ENCODE results near the gene NELFB. TPM values are rescaled to one million over a fixed set of nuclear protein-coding genes. Genes with fewer than 3 reads are reported as not detected.

NELFB gene
- total and polyA plus RNA-seq, 3 experiments from 2014 or later = 34.8 to 72.0 (median 67.5) TPM

DNA sequence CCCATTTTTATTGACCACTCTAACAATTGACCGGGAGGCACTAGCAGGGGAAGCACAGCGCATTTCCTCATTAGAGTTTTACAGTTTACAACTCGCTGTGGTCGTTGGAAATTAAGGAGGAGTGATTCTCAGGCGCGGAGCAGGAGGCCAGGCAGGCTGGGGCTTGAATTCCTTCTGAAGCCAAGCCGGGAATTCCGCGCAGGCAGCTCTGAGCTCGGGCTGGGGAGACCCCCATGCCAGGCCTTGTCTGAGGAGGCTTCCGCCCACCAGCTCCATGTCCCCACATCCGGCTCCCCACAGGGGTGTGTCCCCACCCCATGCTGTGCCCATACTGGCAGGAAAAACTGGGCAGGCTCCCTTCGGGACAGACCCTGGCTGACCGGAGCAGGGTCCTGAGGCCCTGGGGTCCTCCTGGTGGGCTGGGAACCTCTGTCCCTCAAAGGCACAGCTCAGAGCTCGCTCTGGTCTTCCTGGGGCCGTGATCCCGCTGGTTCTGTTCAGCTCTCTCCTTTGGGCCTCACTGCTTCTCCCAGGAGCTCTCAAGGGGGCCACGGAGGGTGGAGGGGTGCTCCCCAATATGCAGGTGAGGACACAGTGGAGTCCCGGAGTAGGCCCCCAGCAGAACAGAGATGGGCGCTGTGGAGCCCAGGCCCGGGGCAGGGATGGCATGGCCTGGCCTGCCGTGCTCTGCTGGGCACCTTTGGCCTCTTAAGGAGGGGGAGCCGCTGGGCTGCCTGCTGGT, 48.2 kb downstream of the NELFB start:
- Mint-ChIP-seq H3K4me3 (peak overlapping the region in 4 of 7 donors; percentile 28 to 81 (median 36)), H3K4me1 (peaks cover 5 to 18% (median 5%) of the 10 kb centered on the region in 3 donors), H3K27me3 (peaks cover 4 to 14% of the 10 kb centered on the region in 2 donors), H3K36me3 (no peaks in the 10 kb centered on the region), H3K27ac (no peak overlapping the region), H3K9me3 (no peaks in the 10 kb centered on the region)
- Histone ChIP-seq H3K4me1 (ENCODE audit: insufficient read depth, low read length) (peaks cover 26% of the 10 kb centered on the region), H3K9me3 (ENCODE audit: low read length) (no peaks in the 10 kb centered on the region), H3K27me3 (ENCODE audit: insufficient read depth, low read length, poor library complexity, severe bottlenecking) (peaks cover 18% of the 10 kb centered on the region), H3K4me3 (ENCODE audit: low read length) (no peak overlapping the region), H3K36me3 (ENCODE audit: insufficient read depth, low read length) (no peaks in the 10 kb centered on the region), H3K27ac (ENCODE audit: low read depth, low read length) (peak overlapping the region; percentile 38)
- POLR2A ChIA-PET = no interaction called here
- no peak for DNase-seq
- CTCF ChIA-PET = interaction anchor here (1.6 kb wide), 1 partner anchor 17 kb away, joined by 3 read pairs; no protein-coding TSS in a partner anchor

DNA sequence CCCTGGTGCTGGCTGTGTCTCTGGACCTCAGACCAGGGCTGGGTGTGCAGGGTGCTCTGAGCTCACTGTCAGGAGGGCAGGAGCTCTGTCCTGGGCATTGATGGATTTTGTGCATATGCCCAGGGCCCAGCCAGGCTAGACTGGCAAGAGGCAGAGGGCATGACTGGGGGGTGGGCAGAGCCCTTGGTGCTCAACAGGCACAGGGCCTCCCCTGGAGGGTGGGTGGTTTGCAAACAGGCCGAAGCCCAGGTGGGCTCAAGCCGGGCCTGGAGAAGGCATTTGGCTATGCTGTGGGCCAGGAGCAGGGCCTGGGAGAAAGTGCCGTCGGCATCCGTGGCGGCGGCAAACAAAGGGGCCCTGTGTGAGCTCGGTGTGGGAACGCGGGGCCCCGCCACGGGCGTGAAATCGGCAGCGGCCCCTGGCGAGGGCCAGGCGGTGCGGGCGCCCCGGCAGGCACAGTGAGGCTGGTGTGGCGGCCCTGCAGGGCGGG, 48.8 kb downstream of the NELFB start:
- no peaks in the 10 kb centered on the region for H3K9me3 ChIP-seq (ENCODE audit: low read length)
- POLR2A ChIA-PET = no interaction called here
- H3K4me1 ChIP-seq (ENCODE audit: insufficient read depth, low read length) = peaks cover 26% of the 10 kb centered on the region
- H3K27me3 ChIP-seq (ENCODE audit: insufficient read depth, low read length, poor library complexity, severe bottlenecking) = peaks cover 13% of the 10 kb centered on the region
- peak in 1 of 5 donors; percentile 42 for DNase-seq
- no peak overlapping the region for H3K4me3 ChIP-seq (ENCODE audit: low read length)
- no peak overlapping the region for H3K27ac Mint-ChIP-seq
- H3K4me1 Mint-ChIP-seq = peaks cover 5 to 18% (median 5%) of the 10 kb centered on the region in 3 donors
- H3K4me3 Mint-ChIP-seq = peak overlapping the region in 3 of 7 donors; percentile 23 to 40 (median 32)
- no peak overlapping the region for H3K27ac ChIP-seq (ENCODE audit: low read depth, low read length)
- CTCF ChIA-PET = no interaction called here
- H3K9me3 Mint-ChIP-seq = no peaks in the 10 kb centered on the region
- H3K27me3 Mint-ChIP-seq = peaks cover 4 to 8% of the 10 kb centered on the region in 2 donors
- no peaks in the 10 kb centered on the region for H3K36me3 ChIP-seq (ENCODE audit: insufficient read depth, low read length)
- H3K36me3 Mint-ChIP-seq = no peaks in the 10 kb centered on the region

DNA sequence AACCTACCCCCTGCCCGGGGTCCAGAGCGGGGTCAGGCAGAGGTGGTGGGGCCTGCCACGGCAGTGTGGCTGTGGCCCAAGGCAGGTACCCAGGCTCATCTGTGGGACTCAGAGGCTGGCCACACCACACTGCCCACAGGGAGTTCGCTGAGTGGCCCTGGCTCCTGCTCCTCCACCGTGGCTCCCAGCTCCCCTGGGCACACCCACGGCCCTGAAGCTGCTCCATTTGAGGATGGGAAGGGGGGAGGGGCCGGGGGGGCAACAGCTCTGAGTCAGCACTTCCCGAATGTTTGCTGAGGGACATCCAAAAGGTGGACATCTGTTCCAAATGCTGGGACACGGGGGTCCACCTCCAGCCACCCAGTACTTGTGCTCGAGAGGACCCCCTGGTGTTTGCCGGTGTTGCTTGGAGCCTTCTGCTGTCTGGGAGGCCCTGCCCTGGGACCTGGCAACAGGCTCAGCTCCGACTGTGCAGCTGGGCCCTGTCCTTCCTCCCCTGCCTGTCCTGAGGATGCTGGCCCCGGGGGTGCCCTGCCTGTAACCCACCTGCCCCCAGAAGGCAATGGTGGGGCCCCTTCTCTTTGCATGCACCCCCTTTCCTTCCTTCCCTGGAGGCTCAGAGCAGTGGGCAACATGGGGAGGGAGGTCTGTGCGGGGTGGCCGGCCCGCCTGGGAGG, 49.4 kb downstream of the NELFB start:
- Histone ChIP-seq H3K36me3 (ENCODE audit: insufficient read depth, low read length) (no peaks in the 10 kb centered on the region), H3K9me3 (ENCODE audit: low read length) (no peaks in the 10 kb centered on the region), H3K27ac (ENCODE audit: low read depth, low read length) (no peak overlapping the region), H3K4me1 (ENCODE audit: insufficient read depth, low read length) (peaks cover 26% of the 10 kb centered on the region), H3K27me3 (ENCODE audit: insufficient read depth, low read length, poor library complexity, severe bottlenecking) (peaks cover 8% of the 10 kb centered on the region), H3K4me3 (ENCODE audit: low read length) (no peak overlapping the region)
- Mint-ChIP-seq H3K9me3 (no peaks in the 10 kb centered on the region), H3K4me3 (no peak overlapping the region), H3K27ac (no peak overlapping the region), H3K27me3 (peaks cover 4% of the 10 kb centered on the region in 2 donors), H3K36me3 (no peaks in the 10 kb centered on the region), H3K4me1 (peaks cover 5 to 18% (median 5%) of the 10 kb centered on the region in 3 donors)
- ChIA-PET POLR2A (no interaction called here), CTCF (no interaction called here)
- DNase-seq = peak in 1 of 5 donors; percentile 41

DNA sequence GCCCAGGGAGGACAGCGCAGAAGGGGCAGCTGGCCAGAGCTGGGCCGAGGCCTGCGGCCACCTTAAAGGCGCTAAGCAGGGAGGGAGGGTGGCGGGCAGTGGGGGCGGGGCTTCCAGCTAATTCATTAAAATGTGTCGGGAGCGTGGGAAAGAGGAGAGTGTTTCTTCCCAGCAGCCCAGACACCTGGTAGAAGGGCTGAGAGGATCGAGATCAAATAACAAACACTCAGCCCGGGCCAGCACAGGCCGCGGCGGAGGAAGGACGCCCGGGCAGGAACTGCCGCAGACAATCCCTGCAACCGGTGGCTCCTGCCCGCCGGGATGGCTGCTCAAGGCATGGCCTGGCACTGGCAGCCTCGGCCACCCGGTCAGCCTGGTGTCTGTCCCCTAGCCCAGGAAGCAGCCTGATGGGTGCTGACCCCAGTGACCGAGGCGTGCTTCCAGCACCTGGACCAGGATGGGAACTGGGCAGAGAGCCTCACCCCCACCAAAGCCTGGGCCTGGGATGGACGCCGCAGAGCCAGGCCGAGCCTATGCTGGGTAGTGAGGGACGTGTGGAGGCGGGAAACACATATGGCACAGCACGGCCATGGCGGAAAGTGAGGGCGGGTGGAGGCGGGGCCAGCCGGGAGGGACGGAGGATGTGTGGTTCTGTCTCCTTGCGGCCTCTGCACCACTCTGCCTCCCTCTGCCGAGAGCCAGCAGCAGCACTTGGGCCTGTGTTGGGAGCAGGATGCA, 50.1 kb downstream of the NELFB start:
- peak in 2 of 5 donors; percentile 24 to 60 for DNase-seq
- CTCF ChIA-PET = no interaction called here
- Mint-ChIP-seq H3K9me3 (no peaks in the 10 kb centered on the region), H3K27me3 (peaks cover 0 to 4% of the 10 kb centered on the region in 2 donors), H3K4me1 (peaks cover 2 to 15% (median 5%) of the 10 kb centered on the region in 3 donors), H3K36me3 (no peaks in the 10 kb centered on the region), H3K27ac (no peak overlapping the region), H3K4me3 (peak overlapping the region in 1 of 7 donors; percentile 83)
- Histone ChIP-seq H3K4me1 (ENCODE audit: insufficient read depth, low read length) (peaks cover 22% of the 10 kb centered on the region), H3K9me3 (ENCODE audit: low read length) (no peaks in the 10 kb centered on the region), H3K4me3 (ENCODE audit: low read length) (no peak overlapping the region), H3K27me3 (ENCODE audit: insufficient read depth, low read length, poor library complexity, severe bottlenecking) (peaks cover 3% of the 10 kb centered on the region), H3K36me3 (ENCODE audit: insufficient read depth, low read length) (no peaks in the 10 kb centered on the region), H3K27ac (ENCODE audit: low read depth, low read length) (no peak overlapping the region)
- POLR2A ChIA-PET = no interaction called here

DNA sequence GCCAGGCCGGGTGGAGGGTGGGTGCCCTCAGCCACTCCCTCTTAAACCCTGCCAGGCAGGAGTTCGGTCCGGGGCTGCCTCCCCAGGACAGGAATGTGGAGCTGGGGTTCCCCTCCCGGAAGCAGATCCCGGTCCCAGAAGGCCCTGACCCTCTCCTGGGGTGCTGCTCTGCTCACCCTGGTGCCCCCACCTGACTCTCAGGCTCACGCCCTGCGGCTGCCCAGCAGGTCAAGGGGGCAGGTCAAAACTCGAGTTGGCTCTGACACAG, 50.6 kb downstream of the NELFB start:
- DNase-seq = no peak
- Mint-ChIP-seq H3K4me1 (peaks cover 1 to 12% (median 3%) of the 10 kb centered on the region in 3 donors), H3K27me3 (peaks cover 0 to 2% of the 10 kb centered on the region in 2 donors), H3K9me3 (no peaks in the 10 kb centered on the region), H3K4me3 (no peak overlapping the region), H3K36me3 (no peaks in the 10 kb centered on the region), H3K27ac (no peak overlapping the region)
- H3K4me1 ChIP-seq (ENCODE audit: insufficient read depth, low read length) = peaks cover 17% of the 10 kb centered on the region
- no peak overlapping the region for H3K27ac ChIP-seq (ENCODE audit: low read depth, low read length)
- peaks cover 3% of the 10 kb centered on the region for H3K27me3 ChIP-seq (ENCODE audit: insufficient read depth, low read length, poor library complexity, severe bottlenecking)
- POLR2A ChIA-PET = no interaction called here
- no peaks in the 10 kb centered on the region for H3K36me3 ChIP-seq (ENCODE audit: insufficient read depth, low read length)
- H3K9me3 ChIP-seq (ENCODE audit: low read length) = no peaks in the 10 kb centered on the region
- CTCF ChIA-PET = no interaction called here
- no peak overlapping the region for H3K4me3 ChIP-seq (ENCODE audit: low read length)

DNA sequence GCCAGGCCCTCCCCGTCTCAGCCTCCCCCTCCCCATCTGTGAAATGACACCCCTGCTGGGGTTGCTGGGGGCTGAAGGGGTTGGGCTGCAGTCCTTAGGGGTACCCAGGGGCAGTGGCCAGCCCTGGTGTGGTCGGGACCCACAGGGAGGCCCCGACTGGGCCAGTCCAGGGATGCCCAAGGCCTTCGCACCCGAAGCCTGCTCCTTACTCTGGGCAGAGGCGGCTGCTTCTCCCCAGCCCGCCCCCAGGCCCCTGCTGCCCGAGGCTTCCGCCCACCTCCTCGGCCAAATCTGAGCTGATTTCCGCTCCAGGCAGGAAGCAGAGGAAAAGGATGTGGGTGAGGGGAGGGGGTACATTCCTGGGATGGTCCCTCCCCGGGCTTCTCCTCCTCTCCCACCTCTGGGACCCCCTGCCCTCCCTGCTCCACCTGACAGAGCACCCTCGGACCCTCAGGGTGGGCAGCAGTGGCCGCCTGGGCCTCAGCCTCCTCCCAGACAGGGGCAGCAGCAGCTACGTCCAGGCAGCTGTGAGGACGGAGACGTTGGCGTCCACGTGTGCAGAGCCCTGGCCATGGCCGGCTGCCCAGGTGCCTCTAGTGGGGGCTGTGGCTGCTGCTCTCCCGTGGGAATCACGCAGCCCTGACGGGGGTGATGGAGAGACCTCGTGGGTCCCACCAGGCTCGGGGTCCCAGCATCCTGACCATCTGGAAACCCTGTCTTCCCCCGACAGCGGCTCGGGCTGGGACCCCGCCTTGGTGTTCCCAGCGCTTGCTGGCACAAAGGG, 51.1 kb downstream of the NELFB start:
- H3K27ac Mint-ChIP-seq = no peak overlapping the region

DNA sequence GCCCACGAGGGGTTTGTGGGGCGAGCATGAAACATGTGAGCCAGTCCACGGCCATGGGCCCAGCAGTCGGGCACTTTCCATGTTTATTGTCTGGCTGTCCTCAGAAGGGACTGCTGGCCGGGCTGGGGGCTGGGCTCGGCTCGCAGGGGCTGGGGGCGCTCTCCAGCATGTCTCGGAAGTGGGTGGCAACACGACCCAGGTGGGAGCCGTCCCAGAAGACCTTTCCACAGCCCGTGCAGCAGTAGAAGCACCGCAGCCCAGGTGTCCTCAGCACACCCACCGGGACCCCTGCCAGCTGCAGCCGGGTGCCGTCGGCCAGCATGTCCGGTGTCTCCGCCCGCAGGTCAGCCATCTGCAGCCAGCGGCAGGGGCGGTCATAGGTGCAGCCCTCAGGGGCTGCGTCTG, 51.7 kb downstream of the NELFB start:
- Histone ChIP-seq H3K36me3 (ENCODE audit: insufficient read depth, low read length) (no peaks in the 10 kb centered on the region), H3K9me3 (ENCODE audit: low read length) (no peaks in the 10 kb centered on the region), H3K27ac (ENCODE audit: low read depth, low read length) (no peak overlapping the region), H3K27me3 (ENCODE audit: insufficient read depth, low read length, poor library complexity, severe bottlenecking) (no peaks in the 10 kb centered on the region), H3K4me3 (ENCODE audit: low read length) (no peak overlapping the region), H3K4me1 (ENCODE audit: insufficient read depth, low read length) (peaks cover 14% of the 10 kb centered on the region)
- ChIA-PET CTCF (no interaction called here), POLR2A (no interaction called here)
- Mint-ChIP-seq H3K4me3 (no peak overlapping the region), H3K27ac (no peak overlapping the region), H3K27me3 (no peaks in the 10 kb centered on the region), H3K9me3 (no peaks in the 10 kb centered on the region), H3K36me3 (no peaks in the 10 kb centered on the region), H3K4me1 (peaks cover 0 to 9% (median 0%) of the 10 kb centered on the region in 3 donors)
- DNase-seq = no peak

More for the DNA sequence above, 51.1 kb downstream of the NELFB start:
- Histone ChIP-seq H3K4me3 (ENCODE audit: low read length) (no peak overlapping the region), H3K27me3 (ENCODE audit: insufficient read depth, low read length, poor library complexity, severe bottlenecking) (no peaks in the 10 kb centered on the region), H3K9me3 (ENCODE audit: low read length) (no peaks in the 10 kb centered on the region), H3K36me3 (ENCODE audit: insufficient read depth, low read length) (no peaks in the 10 kb centered on the region), H3K4me1 (ENCODE audit: insufficient read depth, low read length) (peaks cover 14% of the 10 kb centered on the region), H3K27ac (ENCODE audit: low read depth, low read length) (no peak overlapping the region)
- POLR2A ChIA-PET = no interaction called here
- peak in 1 of 5 donors; percentile 47 for DNase-seq
- CTCF ChIA-PET = no interaction called here
- Mint-ChIP-seq H3K36me3 (no peaks in the 10 kb centered on the region), H3K4me1 (peaks cover 0 to 9% (median 0%) of the 10 kb centered on the region in 3 donors), H3K27me3 (no peaks in the 10 kb centered on the region), H3K4me3 (no peak overlapping the region), H3K9me3 (no peaks in the 10 kb centered on the region)

All from CD8-positive, alpha-beta memory T cell (primary cell).